DND-41 (cell line): ENCODE results near the gene DLL3.

ENCODE experiments used
- ATAC-seq: fragments of 200-7000 bp; cut with Tn5 transposase; 3 replicates; pipeline ENCODE4 v1.9.1; 2021; ENCODE audit warnings: low read depth; ENCODE audit not compliant: insufficient read depth
- DNase-seq: peaks from one replicate; pipeline ENCODE4 v3.0.0-alpha.2; 2020
- H2AFZ ChIP-seq: 2 replicates; pipeline ENCODE4 v1.6.0; 2012; ENCODE audit warnings: low read depth, low read length
- H3K27ac ChIP-seq: 2 replicates; pipeline ENCODE4 v1.5.1; 2012; ENCODE audit warnings: low read length, inconsistent platforms
- H3K27me3 ChIP-seq: fragments of 200-600 bp; sonication (generic); 2 replicates; pipeline ENCODE4 v1.6.0; 2012; ENCODE audit warnings: low read length, mild to moderate bottlenecking, inconsistent platforms; ENCODE audit not compliant: insufficient read depth, poor library complexity
- H3K36me3 ChIP-seq: 2 replicates; pipeline ENCODE4 v1.5.1; 2012; ENCODE audit warnings: low read length, inconsistent platforms; ENCODE audit not compliant: insufficient read depth
- H3K4me1 ChIP-seq: 2 replicates; pipeline ENCODE4 v1.5.1; 2012; ENCODE audit warnings: mild to moderate bottlenecking, low read length; ENCODE audit not compliant: insufficient read depth
- H3K4me2 ChIP-seq: 2 replicates; pipeline ENCODE4 v1.6.0; 2012; ENCODE audit warnings: mild to moderate bottlenecking, moderate library complexity, low read length, inconsistent platforms; ENCODE audit not compliant: insufficient read depth
- H3K4me3 ChIP-seq, 2 experiments: fragments of 200-600 bp in 1 of 2; shearing (Covaris generic) in 1 of 2; 2 replicates each; pipeline ENCODE4 v1.5.1; 2012 to 2016; ENCODE audit warnings: inconsistent platforms in 2 of 2, low read length in 2 of 2, mild to moderate bottlenecking in 2 of 2, low read depth in 1 of 2, moderate library complexity in 1 of 2
- H3K79me2 ChIP-seq: 2 replicates; pipeline ENCODE4 v1.6.0; 2012; ENCODE audit warnings: low read length, inconsistent platforms; ENCODE audit not compliant: insufficient read depth
- H3K9ac ChIP-seq: 2 replicates; pipeline ENCODE4 v1.6.0; 2012; ENCODE audit warnings: low read depth, mild to moderate bottlenecking, inconsistent platforms, low read length, moderate library complexity
- H3K9me3 ChIP-seq: 2 replicates; pipeline ENCODE4 v1.5.1; 2012; ENCODE audit warnings: low read length, moderate library complexity, mild to moderate bottlenecking, inconsistent platforms; ENCODE audit not compliant: insufficient read depth, severe bottlenecking
- H4K20me1 ChIP-seq: 2 replicates; pipeline ENCODE4 v1.6.0; 2012; ENCODE audit warnings: low read length; ENCODE audit not compliant: insufficient read depth
- EZH2 ChIP-seq: IDR thresholded peaks from 3 replicates; pipeline ENCODE4 v1.6.1; 2012; ENCODE audit warnings: borderline replicate concordance, low read depth, mild to moderate bottlenecking, moderate library complexity, low read length, inconsistent platforms; ENCODE audit not compliant: severe bottlenecking
- TF ChIP-seq, protein P1 (sequence below): IDR thresholded peaks from 2 replicates; pipeline ENCODE4 v1.5.1; 2012; ENCODE audit warnings: borderline replicate concordance, low read length, moderate library complexity, mild to moderate bottlenecking; ENCODE audit not compliant: poor library complexity, severe bottlenecking; ENCODE audit errors: extremely low read depth

Gene DLL3

DNA sequence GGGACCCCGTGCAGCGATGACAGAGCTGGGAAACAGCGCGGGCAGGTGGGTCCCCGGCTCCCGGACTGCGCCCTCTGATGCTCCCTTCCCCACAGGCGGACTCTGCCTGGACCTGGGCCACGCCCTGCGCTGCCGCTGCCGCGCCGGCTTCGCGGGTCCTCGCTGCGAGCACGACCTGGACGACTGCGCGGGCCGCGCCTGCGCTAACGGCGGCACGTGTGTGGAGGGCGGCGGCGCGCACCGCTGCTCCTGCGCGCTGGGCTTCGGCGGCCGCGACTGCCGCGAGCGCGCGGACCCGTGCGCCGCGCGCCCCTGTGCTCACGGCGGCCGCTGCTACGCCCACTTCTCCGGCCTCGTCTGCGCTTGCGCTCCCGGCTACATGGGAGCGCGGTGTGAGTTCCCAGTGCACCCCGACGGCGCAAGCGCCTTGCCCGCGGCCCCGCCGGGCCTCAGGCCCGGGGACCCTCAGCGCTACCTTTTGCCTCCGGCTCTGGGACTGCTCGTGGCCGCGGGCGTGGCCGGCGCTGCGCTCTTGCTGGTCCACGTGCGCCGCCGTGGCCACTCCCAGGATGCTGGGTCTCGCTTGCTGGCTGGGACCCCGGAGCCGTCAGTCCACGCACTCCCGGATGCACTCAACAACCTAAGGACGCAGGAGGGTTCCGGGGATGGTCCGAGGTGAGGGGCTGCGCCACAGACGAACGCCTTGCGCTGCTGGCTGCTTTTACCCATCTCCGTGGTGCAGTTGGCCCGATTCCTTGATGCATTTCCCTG is 8.4 kb downstream of the DLL3 start:
- H3K27me3 ChIP-seq: no peaks in the 10 kb centered on the region
- H3K79me2 ChIP-seq: no peaks in the 10 kb centered on the region
- DNase-seq (no peak), ATAC-seq (no peak)
- TF ChIP-seq EZH2: no peak
- TF ChIP-seq, protein P1, sequence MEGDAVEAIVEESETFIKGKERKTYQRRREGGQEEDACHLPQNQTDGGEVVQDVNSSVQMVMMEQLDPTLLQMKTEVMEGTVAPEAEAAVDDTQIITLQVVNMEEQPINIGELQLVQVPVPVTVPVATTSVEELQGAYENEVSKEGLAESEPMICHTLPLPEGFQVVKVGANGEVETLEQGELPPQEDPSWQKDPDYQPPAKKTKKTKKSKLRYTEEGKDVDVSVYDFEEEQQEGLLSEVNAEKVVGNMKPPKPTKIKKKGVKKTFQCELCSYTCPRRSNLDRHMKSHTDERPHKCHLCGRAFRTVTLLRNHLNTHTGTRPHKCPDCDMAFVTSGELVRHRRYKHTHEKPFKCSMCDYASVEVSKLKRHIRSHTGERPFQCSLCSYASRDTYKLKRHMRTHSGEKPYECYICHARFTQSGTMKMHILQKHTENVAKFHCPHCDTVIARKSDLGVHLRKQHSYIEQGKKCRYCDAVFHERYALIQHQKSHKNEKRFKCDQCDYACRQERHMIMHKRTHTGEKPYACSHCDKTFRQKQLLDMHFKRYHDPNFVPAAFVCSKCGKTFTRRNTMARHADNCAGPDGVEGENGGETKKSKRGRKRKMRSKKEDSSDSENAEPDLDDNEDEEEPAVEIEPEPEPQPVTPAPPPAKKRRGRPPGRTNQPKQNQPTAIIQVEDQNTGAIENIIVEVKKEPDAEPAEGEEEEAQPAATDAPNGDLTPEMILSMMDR: no peak
- H3K36me3 ChIP-seq: no peaks in the 10 kb centered on the region
- no peak overlapping the region for H3K27ac ChIP-seq
- H3K9ac ChIP-seq: no peak overlapping the region
- no peaks in the 10 kb centered on the region for H3K4me1 ChIP-seq
- no peaks in the 10 kb centered on the region for H3K9me3 ChIP-seq
- H3K4me3 ChIP-seq: no peak overlapping the region
- no peaks in the 10 kb centered on the region for H4K20me1 ChIP-seq
- no peak overlapping the region for H3K4me2 ChIP-seq
- H2AFZ ChIP-seq: no peak overlapping the region

DNA sequence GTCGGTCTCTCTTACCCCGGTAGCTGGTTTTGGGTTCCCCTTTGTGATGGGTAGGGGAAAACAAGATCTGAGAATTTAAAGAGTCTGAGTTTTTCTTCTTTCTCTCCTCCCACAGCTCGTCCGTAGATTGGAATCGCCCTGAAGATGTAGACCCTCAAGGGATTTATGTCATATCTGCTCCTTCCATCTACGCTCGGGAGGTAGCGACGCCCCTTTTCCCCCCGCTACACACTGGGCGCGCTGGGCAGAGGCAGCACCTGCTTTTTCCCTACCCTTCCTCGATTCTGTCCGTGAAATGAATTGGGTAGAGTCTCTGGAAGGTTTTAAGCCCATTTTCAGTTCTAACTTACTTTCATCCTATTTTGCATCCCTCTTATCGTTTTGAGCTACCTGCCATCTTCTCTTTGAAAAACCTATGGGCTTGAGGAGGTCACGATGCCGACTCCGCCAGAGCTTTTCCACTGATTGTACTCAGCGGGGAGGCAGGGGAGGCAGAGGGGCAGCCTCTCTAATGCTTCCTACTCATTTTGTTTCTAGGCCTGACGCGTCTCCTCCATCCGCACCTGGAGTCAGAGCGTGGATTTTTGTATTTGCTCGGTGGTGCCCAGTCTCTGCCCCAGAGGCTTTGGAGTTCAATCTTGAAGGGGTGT is 9.1 kb downstream of the DLL3 start:
- Histone ChIP-seq H3K79me2 (no peaks in the 10 kb centered on the region), H3K27ac (no peak overlapping the region), H3K9ac (no peak overlapping the region), H3K4me2 (no peak overlapping the region), H4K20me1 (no peaks in the 10 kb centered on the region), H3K36me3 (no peaks in the 10 kb centered on the region), H3K4me3 (no peak overlapping the region), H2AFZ (no peak overlapping the region), H3K4me1 (no peaks in the 10 kb centered on the region), H3K9me3 (no peaks in the 10 kb centered on the region), H3K27me3 (no peaks in the 10 kb centered on the region)
- DNase-seq (no peak), ATAC-seq (no peak)
- TF ChIP-seq EZH2: no peak
- TF ChIP-seq, protein P1: no peak

DNA sequence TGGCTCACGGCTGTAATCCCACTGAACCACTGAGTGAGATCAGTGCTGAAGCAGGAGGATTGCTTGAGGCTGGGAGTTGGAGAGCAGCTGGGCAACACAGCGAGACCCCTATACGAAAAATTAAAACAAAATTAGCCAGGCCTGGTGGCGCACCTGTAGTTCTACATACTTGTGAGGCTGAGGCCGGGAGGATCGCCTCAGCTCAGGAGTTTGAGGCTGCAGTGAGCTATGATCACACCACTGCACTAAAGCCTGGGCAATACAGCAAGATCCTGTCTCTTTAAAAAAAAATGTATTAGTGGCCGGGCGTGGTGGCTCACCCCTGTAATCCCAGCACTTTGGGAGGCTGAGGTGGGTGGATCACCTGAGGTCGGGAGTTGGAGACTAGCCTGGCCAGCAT is 9.9 kb downstream of the DLL3 start:
- TF ChIP-seq EZH2: no peak
- TF ChIP-seq, protein P1: no peak
- Histone ChIP-seq H3K36me3 (no peaks in the 10 kb centered on the region), H3K4me1 (no peaks in the 10 kb centered on the region), H3K4me3 (no peak overlapping the region), H3K9me3 (no peaks in the 10 kb centered on the region), H3K9ac (no peak overlapping the region), H4K20me1 (no peaks in the 10 kb centered on the region), H3K79me2 (no peaks in the 10 kb centered on the region), H3K27ac (no peak overlapping the region), H2AFZ (no peak overlapping the region), H3K4me2 (no peak overlapping the region), H3K27me3 (no peaks in the 10 kb centered on the region)
- DNase-seq (no peak), ATAC-seq (no peak)
